BE2C (cell line): Measurements from ENCODE around the gene PLEK.

Experiments
- DNase-seq: peaks from one replicate; pipeline ENCODE4 v3.0.0-alpha.2; 2020
- H3K27me3 ChIP-seq: fragments of 250-450 bp; sonication (Bioruptor Pico); 2 replicates; pipeline ENCODE4 v1.5.1; 2020; ENCODE audit warnings: mild to moderate bottlenecking
- H3K36me3 ChIP-seq: fragments of 250-450 bp; sonication (Bioruptor Pico); 2 replicates; pipeline ENCODE4 v1.5.1; 2020; ENCODE audit warnings: mild to moderate bottlenecking
- H3K4me1 ChIP-seq: fragments of 250-450 bp; sonication (Bioruptor Pico); 2 replicates; pipeline ENCODE4 v1.5.1; 2020
- H3K4me3 ChIP-seq: 2 replicates; pipeline ENCODE4 v1.5.1; 2011; ENCODE audit warnings: low read depth, low read length
- H3K9me3 ChIP-seq: fragments of 250-450 bp; sonication (Bioruptor Pico); 2 replicates; pipeline ENCODE4 v1.5.1; 2020
- CTCF ChIP-seq: IDR thresholded peaks from 2 replicates; pipeline ENCODE4 v1.5.1; 2012; ENCODE audit warnings: mild to moderate bottlenecking, low read depth, low read length

PLEK gene

GRCh38 chr2:68385220-68385906 is 20.3 kb downstream of the PLEK start:
- no peak overlapping the region for H3K4me3 ChIP-seq
- H3K36me3 ChIP-seq = no peaks in the 10 kb centered on the region
- H3K4me1 ChIP-seq = no peaks in the 10 kb centered on the region
- H3K27me3 ChIP-seq = no peaks in the 10 kb centered on the region
- no peak for TF ChIP-seq CTCF
- no peaks in the 10 kb centered on the region for H3K9me3 ChIP-seq
- no peak for DNase-seq

GRCh38 chr2:68385907-68386287 is 20.8 kb downstream of the PLEK start:
- no peak overlapping the region for H3K4me3 ChIP-seq
- no peaks in the 10 kb centered on the region for H3K4me1 ChIP-seq
- TF ChIP-seq CTCF = no peak
- no peaks in the 10 kb centered on the region for H3K27me3 ChIP-seq
- no peak for DNase-seq
- no peaks in the 10 kb centered on the region for H3K36me3 ChIP-seq
- H3K9me3 ChIP-seq = no peaks in the 10 kb centered on the region

- Histone ChIP-seq H3K4me1 (no peaks in the 10 kb centered on the region), H3K36me3 (no peaks in the 10 kb centered on the region), H3K9me3 (no peaks in the 10 kb centered on the region), H3K4me3 (no peak overlapping the region), H3K27me3 (no peaks in the 10 kb centered on the region)
- no peak for DNase-seq
- TF ChIP-seq CTCF = no peak
These were observed 21.3 kb downstream of the PLEK start for GRCh38 chr2:68386365-68386764.

GRCh38 chr2:68387408-68388350 is 22.6 kb downstream of the PLEK start:
- no peak for DNase-seq
- H3K4me1 ChIP-seq = no peaks in the 10 kb centered on the region
- H3K36me3 ChIP-seq = no peaks in the 10 kb centered on the region
- no peaks in the 10 kb centered on the region for H3K27me3 ChIP-seq
- no peaks in the 10 kb centered on the region for H3K9me3 ChIP-seq
- no peak for TF ChIP-seq CTCF
- no peak overlapping the region for H3K4me3 ChIP-seq

- Histone ChIP-seq H3K4me1 (no peaks in the 10 kb centered on the region), H3K4me3 (no peak overlapping the region), H3K36me3 (no peaks in the 10 kb centered on the region), H3K27me3 (no peaks in the 10 kb centered on the region), H3K9me3 (no peaks in the 10 kb centered on the region)
- no peak for DNase-seq
- TF ChIP-seq CTCF = no peak
These were observed 23.3 kb downstream of the PLEK start for GRCh38 chr2:68388358-68388757.

GRCh38 chr2:68388772-68389171 is 23.7 kb downstream of the PLEK start:
- no peaks in the 10 kb centered on the region for H3K4me1 ChIP-seq
- no peak overlapping the region for H3K4me3 ChIP-seq
- DNase-seq = no peak
- no peaks in the 10 kb centered on the region for H3K27me3 ChIP-seq
- H3K36me3 ChIP-seq = no peaks in the 10 kb centered on the region
- H3K9me3 ChIP-seq = no peaks in the 10 kb centered on the region
- TF ChIP-seq CTCF = no peak
